Psoas muscle (tissue), 8 donors: Measurements from ENCODE around the gene ROBO1. TPM values are rescaled to one million over a fixed set of nuclear protein-coding genes. Genes with fewer than 3 reads are reported as not detected.

Experiments
- ATAC-seq, 4 donors: fragments of 200-7000 bp; cut with Tn5 transposase; one replicate each; pipeline ENCODE4 v1.9.1; 2020; ENCODE audit warnings: moderate library complexity in 3 of 4, mild to moderate bottlenecking in 2 of 4
- DNase-seq, 2 donors: peaks; one replicate each; pipeline ENCODE4 v3.0.0-alpha.2; 2020
- H3K27ac ChIP-seq: fragments of 200-600 bp; one replicate; pipeline ENCODE4 v1.8.0; 2022
- H3K27me3 ChIP-seq, 3 donors: fragments of 200-600 bp in 1 of 3; one replicate each; pipeline versions ENCODE4 v1.6.1 to v1.8.0; 2013 to 2022; ENCODE audit warnings: low read length in 2 of 3, mild to moderate bottlenecking in 2 of 3, moderate library complexity in 1 of 3; ENCODE audit not compliant: insufficient read depth in 3 of 3
- H3K36me3 ChIP-seq, 2 donors: fragments of 200-600 bp in 1 of 2; one replicate each; pipeline versions ENCODE4 v1.6.1 to v1.8.0; 2013 to 2022; ENCODE audit warnings: low read depth in 1 of 2, mild to moderate bottlenecking in 1 of 2, moderate library complexity in 1 of 2; ENCODE audit not compliant: insufficient read depth in 1 of 2
- H3K4me1 ChIP-seq: fragments of 200-600 bp; one replicate; pipeline ENCODE4 v1.8.0; 2022
- H3K4me3 ChIP-seq: fragments of 200-600 bp; one replicate; pipeline ENCODE4 v1.8.0; 2022; ENCODE audit warnings: mild to moderate bottlenecking
- H3K9me3 ChIP-seq: fragments of 200-600 bp; one replicate; pipeline ENCODE4 v1.8.0; 2022
- CTCF ChIP-seq: fragments of 200-600 bp; IDR thresholded peaks from one replicate; pipeline ENCODE4 v1.8.0; 2022; ENCODE audit warnings: antibody characterized with exemption
- WGBS, 3 donors: extraction: QIAGEN DNeasy Blood & Tissue Kit; methylation state at CpG; one replicate each; pipeline versions ENCODE4 v1.1.6 to v1.1.7; 2013; 5-methylcytosine and 5-hydroxymethylcytosine counted together
- intact Hi-C, 2 donors: fragments of 100-400 bp; cut with DNase I; formaldehyde crosslinking; loops; one replicate each; pipeline versions ENCODE4 v1.11.0 to v1.14.2; 2022
- polyA plus RNA-seq, 3 donors: library from polyadenylated mRNA; stranded (reverse); fragments of 200-250 nt; gene quantifications; one replicate each; pipeline ENCODE4 v1.2.3, GENCODE V29; 2013
- total RNA-seq, 4 donors: library from RNA; stranded (reverse); fragmentation: NEBNext Ultra II Directional in 2 of 4; extraction: Animal tissue kit (Norgen Biotek cat#: 25700) in 2 of 4; gene quantifications; one replicate each; pipeline versions ENCODE4 v1.2.1 to v1.2.4, GENCODE V29; 2021 to 2023
- donor health status: healthy with polysubstance abuse.
- donor health status: DM: no; HTN: no; CAD: no; lungs with moderate emphysema.
- donor health status: Bipolar disorder and iron deficiency.
- donor health status: healthy.
- donor health status: DM: yes; HTN: yes; CAD: no.
- donor health status: DM: no; HTN: no; CAD: no.
- donor health status: DM: no; HTN: no; CAD: no.
- donor health status: DM: yes; HTN: yes; CAD: no.

ROBO1 gene
- total and polyA plus RNA-seq, 7 donors, result 0.52 to 14.0 (median 4.9) TPM

DNA sequence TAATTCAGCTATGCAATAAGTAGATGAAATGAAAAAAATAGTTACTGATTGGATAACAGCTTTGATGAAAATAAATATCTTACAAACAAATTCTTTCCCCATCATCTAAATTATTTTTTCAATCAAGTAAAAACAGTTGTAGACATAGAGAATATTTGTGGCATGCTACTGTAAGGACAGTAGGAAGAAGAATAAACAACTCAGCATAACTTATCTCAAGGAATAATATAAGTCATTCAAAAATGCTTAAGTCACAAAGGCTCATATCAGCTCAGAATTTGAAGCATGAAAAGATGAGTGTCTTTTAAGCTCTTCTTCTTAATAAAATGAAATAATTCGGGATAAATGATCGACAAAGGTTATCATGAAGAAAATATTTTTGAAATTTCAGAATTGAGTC lies 1029.0 kb downstream of the ROBO1 start:
- intact Hi-C loops, result no loop called here
- Histone ChIP-seq H3K4me3 (no peak overlapping the region), H3K4me1 (no peaks in the 10 kb centered on the region), H3K27me3 (no peaks in the 10 kb centered on the region), H3K36me3 (no peaks in the 10 kb centered on the region), H3K9me3 (no peaks in the 10 kb centered on the region), H3K27ac (no peak overlapping the region)
- DNase-seq (no peak), ATAC-seq (no peak)
- WGBS, 3 donors, result 92 to 97% (median 92%) methylated on average over 2 of the region's 2 CpGs
- no peak for TF ChIP-seq CTCF

GRCh38 chr3:78737988-78738387 lies 1029.8 kb downstream of the ROBO1 start:
- WGBS, 3 donors, result 50 to 63% (median 53%) methylated on average over 5 of the region's 5 CpGs
- DNase-seq (no peak), ATAC-seq (no peak)
- no peak overlapping the region for H3K4me3 ChIP-seq
- no peak overlapping the region for H3K27ac ChIP-seq
- intact Hi-C loops, result no loop called here
- H3K4me1 ChIP-seq, result no peaks in the 10 kb centered on the region
- no peaks in the 10 kb centered on the region for H3K9me3 ChIP-seq
- H3K27me3 ChIP-seq, result no peaks in the 10 kb centered on the region
- TF ChIP-seq CTCF, result no peak
- no peaks in the 10 kb centered on the region for H3K36me3 ChIP-seq

DNA sequence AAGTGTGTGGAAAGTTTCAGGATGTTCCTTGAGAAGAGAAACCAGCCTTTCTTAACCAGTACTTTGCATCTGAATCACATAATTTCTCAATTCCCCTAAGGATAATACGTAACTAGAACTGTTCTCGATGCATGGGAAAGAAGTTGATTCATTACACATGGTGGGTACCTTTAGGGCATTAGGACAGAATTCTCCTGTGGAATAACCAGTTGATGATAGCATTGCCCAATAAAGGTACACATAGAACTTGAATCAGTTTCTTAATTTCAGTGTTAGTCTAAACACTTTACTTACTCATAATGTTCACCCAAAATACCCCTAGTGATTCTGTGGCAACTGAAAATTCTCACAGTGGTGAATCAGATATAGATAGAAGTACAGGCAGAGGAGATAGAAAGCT lies 1030.9 kb downstream of the ROBO1 start:
- ATAC-seq, result no peak

GRCh38 chr3:78734048-78734637 lies 1033.7 kb downstream of the ROBO1 start:
- Histone ChIP-seq H3K36me3 (no peaks in the 10 kb centered on the region), H3K27me3 (no peaks in the 10 kb centered on the region), H3K4me1 (no peaks in the 10 kb centered on the region), H3K9me3 (no peaks in the 10 kb centered on the region), H3K27ac (no peak overlapping the region), H3K4me3 (no peak overlapping the region)
- no peak for TF ChIP-seq CTCF
- peak in 1 of 4 donors; percentile 41 for ATAC-seq
- 31 to 57% (median 35%) methylated on average over 3 of the region's 3 CpGs for WGBS, 3 donors
- no peak for DNase-seq
- intact Hi-C loops, result no loop called here

More for the DNA sequence above, 1030.9 kb downstream of the ROBO1 start:
- WGBS, 3 donors, result 85 to 86% (median 85%) methylated on average over 2 of the region's 2 CpGs
- Histone ChIP-seq H3K4me1 (no peaks in the 10 kb centered on the region), H3K36me3 (no peaks in the 10 kb centered on the region), H3K27ac (no peak overlapping the region), H3K27me3 (no peaks in the 10 kb centered on the region), H3K9me3 (no peaks in the 10 kb centered on the region), H3K4me3 (no peak overlapping the region)
- no peak for DNase-seq
- no peak for TF ChIP-seq CTCF
- intact Hi-C loops, result no loop called here

DNA sequence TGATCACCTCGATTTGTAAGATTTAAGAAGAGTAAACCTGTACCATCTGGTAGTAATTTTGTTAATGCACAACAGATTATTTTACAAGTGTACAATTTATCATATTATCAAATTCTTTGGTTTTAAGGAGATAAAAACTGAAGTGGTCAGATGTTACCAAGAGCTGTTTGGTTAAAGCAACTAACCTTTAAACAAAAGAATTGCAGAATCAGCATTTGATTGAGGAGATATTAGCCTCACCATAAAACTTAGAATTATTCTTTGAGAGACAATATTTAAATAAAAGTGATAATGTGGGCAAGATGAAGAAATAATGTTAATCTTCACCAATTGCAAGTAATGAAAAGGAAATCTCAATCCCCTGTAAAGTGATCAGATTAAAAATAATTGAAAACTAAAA lies 1034.9 kb downstream of the ROBO1 start:
- Histone ChIP-seq H3K36me3 (no peaks in the 10 kb centered on the region), H3K4me3 (no peak overlapping the region), H3K27ac (no peak overlapping the region), H3K27me3 (no peaks in the 10 kb centered on the region), H3K4me1 (no peaks in the 10 kb centered on the region), H3K9me3 (no peaks in the 10 kb centered on the region)
- DNase-seq (no peak), ATAC-seq (no peak)
- WGBS, 3 donors, result 90 to 98% (median 95%) methylated on average over 1 of the region's 1 CpG
- no peak for TF ChIP-seq CTCF
- intact Hi-C loops, result no loop called here
